Panc1 (cell line): Measurements from ENCODE around the gene GPR32. TPM values are rescaled to one million over a fixed set of nuclear protein-coding genes. Genes with fewer than 3 reads are reported as not detected.
"Not testable (repeated sequence)": the region's sequence is repeated elsewhere in the genome, so short reads cannot be mapped to it uniquely, and the experiment has no call there.

Source experiments
- ATAC-seq: fragments of 200-7000 bp; cut with Tn5 transposase; 2 replicates; pipeline ENCODE4 v1.9.1; 2020; ENCODE audit warnings: mild to moderate bottlenecking, moderate library complexity
- BruUV-seq: library from RNA; stranded (reverse); fragments of 400-500 nt; replicated peaks from 2 replicates; lab custom pipeline; 2021; lab: Mats Ljungman, UMichigan
- CTCF ChIA-PET: fragments of 300-600 bp; sonication (Branson Sonifier 250); formaldehyde crosslinking; loops from one replicate; lab custom pipeline; 2022; ENCODE audit warnings: antibody characterized with exemption; lab: Charles Lee
- POLR2A ChIA-PET: fragments of 300-600 bp; sonication (Branson Sonifier 250); formaldehyde crosslinking; loops from one replicate; lab custom pipeline; 2022; ENCODE audit warnings: antibody characterized with exemption; lab: Charles Lee
- DNase-seq: peaks from one replicate; pipeline ENCODE4 v3.0.0-alpha.2; 2010; ENCODE audit warnings: low read depth, low spot score
- H3K27ac ChIP-seq: 2 replicates; pipeline ENCODE4 v1.5.1; 2011; ENCODE audit warnings: mild to moderate bottlenecking, low read length, inconsistent platforms
- H3K27me3 ChIP-seq: fragments of 200-500 bp; sonication (Bioruptor generic); 2 replicates; pipeline ENCODE4 v1.6.0; 2014; ENCODE audit warnings: low read length, inconsistent platforms; ENCODE audit not compliant: control insufficient read depth, insufficient read depth
- H3K36me3 ChIP-seq: fragments of 200-500 bp; sonication (Bioruptor generic); 2 replicates; pipeline ENCODE4 v1.5.1; 2014; ENCODE audit warnings: inconsistent platforms, mild to moderate bottlenecking, low read length, moderate library complexity; ENCODE audit not compliant: control insufficient read depth, insufficient read depth
- H3K4me1 ChIP-seq: 2 replicates; pipeline ENCODE4 v1.5.1; 2011; ENCODE audit warnings: inconsistent platforms, mild to moderate bottlenecking, low read length, moderate library complexity; ENCODE audit not compliant: control insufficient read depth, insufficient read depth
- H3K4me3 ChIP-seq, 2 experiments: 2 replicates each; pipeline ENCODE4 v1.5.1; 2011 to 2012; ENCODE audit warnings: low read depth in 2 of 2, low read length in 2 of 2, mild to moderate bottlenecking in 2 of 2, inconsistent platforms in 1 of 2, moderate library complexity in 1 of 2
- H3K9me3 ChIP-seq: fragments of 200-500 bp; sonication (Bioruptor generic); 2 replicates; pipeline ENCODE4 v1.5.1; 2014; ENCODE audit warnings: low read depth, mild to moderate bottlenecking, inconsistent platforms, low read length, moderate library complexity; ENCODE audit not compliant: control insufficient read depth, insufficient read depth
- POLR2AphosphoS5 ChIP-seq: IDR thresholded peaks from 2 replicates; pipeline ENCODE4 v1.6.1; 2012; ENCODE audit warnings: mild to moderate bottlenecking, low read depth, low read length, moderate library complexity
- SIN3A ChIP-seq: IDR thresholded peaks from 2 replicates; pipeline ENCODE4 v1.6.1; 2012; ENCODE audit warnings: low read depth, mild to moderate bottlenecking, low read length, moderate library complexity, borderline replicate concordance; ENCODE audit not compliant: insufficient read depth
- TCF7L2 ChIP-seq: IDR thresholded peaks from 2 replicates; pipeline ENCODE4 v1.6.1; 2011; ENCODE audit warnings: mild to moderate bottlenecking, low read depth, low read length, inconsistent platforms
- in situ Hi-C: cut with HindIII; loops from 2 replicates; pipeline ENCODE4 v1.10.0; 2016; ENCODE audit warnings: low sequenced_read_pairs, low pct_unique_long_range_greater_than_20kb
- intact Hi-C: fragments of 100-400 bp; cut with micrococcal nuclease; formaldehyde crosslinking; loops from one replicate; pipeline ENCODE4 v1.10.0; 2022; ENCODE audit not compliant: unreplicated experiment
- total RNA-seq: library from RNA; stranded (reverse); gene quantifications from one replicate; pipeline ENCODE4 v1.2.1, GENCODE V29; 2021; ENCODE audit not compliant: unreplicated experiment
- TF ChIP-seq, protein P1 (sequence below), 2 experiments: IDR thresholded peaks; 2 replicates each; pipeline ENCODE4 v1.6.1; 2011 to 2012; ENCODE audit warnings: low read depth in 2 of 2, control low read depth in 1 of 2, low read length in 1 of 2, mild to moderate bottlenecking in 1 of 2, moderate library complexity in 1 of 2; ENCODE audit not compliant: insufficient read depth in 1 of 2
- TF ChIP-seq, protein P2 (sequence below): fragments of 450-650 bp; IDR thresholded peaks from 2 replicates; pipeline ENCODE4 v1.5.1; 2017; ENCODE audit warnings: mild to moderate bottlenecking

The GPR32 gene
- total RNA-seq, 1 experiment from 2014 or later: not detected

DNA sequence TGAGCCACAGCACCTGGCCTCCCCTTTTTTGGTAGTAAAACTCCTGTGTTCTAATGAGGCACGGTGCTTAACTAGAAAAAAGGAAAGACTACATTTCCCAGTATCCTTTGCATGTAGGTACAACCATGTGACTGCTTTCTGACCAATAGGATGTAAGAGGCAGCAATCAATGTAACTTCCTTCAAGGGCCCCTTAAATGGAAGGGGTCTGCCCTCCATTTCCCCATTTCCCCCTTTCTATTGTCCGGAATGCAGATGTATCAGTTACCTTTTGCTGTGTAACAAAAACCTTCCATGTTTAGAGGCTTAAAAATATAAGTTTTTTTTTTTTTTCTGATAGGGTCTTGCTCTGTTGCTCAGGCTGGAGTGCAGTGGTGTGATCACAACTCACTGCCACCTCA is 2.2 kb downstream of the GPR32 start:
- Histone ChIP-seq H3K9me3 (no peaks in the 10 kb centered on the region), H3K4me1 (no peaks in the 10 kb centered on the region), H3K36me3 (no peaks in the 10 kb centered on the region), H3K27me3 (peaks cover under 1% of the 10 kb centered on the region; the same call in 1 of the 2 replicates), H3K4me3 (no peak overlapping the region), H3K27ac (no peak overlapping the region)
- ATAC-seq: no peak
- TF ChIP-seq POLR2AphosphoS5: no peak
- no peak for TF ChIP-seq TCF7L2
- TF ChIP-seq SIN3A: no peak
- TF ChIP-seq, protein P1, sequence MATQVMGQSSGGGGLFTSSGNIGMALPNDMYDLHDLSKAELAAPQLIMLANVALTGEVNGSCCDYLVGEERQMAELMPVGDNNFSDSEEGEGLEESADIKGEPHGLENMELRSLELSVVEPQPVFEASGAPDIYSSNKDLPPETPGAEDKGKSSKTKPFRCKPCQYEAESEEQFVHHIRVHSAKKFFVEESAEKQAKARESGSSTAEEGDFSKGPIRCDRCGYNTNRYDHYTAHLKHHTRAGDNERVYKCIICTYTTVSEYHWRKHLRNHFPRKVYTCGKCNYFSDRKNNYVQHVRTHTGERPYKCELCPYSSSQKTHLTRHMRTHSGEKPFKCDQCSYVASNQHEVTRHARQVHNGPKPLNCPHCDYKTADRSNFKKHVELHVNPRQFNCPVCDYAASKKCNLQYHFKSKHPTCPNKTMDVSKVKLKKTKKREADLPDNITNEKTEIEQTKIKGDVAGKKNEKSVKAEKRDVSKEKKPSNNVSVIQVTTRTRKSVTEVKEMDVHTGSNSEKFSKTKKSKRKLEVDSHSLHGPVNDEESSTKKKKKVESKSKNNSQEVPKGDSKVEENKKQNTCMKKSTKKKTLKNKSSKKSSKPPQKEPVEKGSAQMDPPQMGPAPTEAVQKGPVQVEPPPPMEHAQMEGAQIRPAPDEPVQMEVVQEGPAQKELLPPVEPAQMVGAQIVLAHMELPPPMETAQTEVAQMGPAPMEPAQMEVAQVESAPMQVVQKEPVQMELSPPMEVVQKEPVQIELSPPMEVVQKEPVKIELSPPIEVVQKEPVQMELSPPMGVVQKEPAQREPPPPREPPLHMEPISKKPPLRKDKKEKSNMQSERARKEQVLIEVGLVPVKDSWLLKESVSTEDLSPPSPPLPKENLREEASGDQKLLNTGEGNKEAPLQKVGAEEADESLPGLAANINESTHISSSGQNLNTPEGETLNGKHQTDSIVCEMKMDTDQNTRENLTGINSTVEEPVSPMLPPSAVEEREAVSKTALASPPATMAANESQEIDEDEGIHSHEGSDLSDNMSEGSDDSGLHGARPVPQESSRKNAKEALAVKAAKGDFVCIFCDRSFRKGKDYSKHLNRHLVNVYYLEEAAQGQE (IDR thresholded peaks at IDR 0.05; ENCODE audit: insufficient read depth in 1 of 2, low read depth in 2 of 2, low read length in 1 of 2): no peak
- TF ChIP-seq, protein P2, sequence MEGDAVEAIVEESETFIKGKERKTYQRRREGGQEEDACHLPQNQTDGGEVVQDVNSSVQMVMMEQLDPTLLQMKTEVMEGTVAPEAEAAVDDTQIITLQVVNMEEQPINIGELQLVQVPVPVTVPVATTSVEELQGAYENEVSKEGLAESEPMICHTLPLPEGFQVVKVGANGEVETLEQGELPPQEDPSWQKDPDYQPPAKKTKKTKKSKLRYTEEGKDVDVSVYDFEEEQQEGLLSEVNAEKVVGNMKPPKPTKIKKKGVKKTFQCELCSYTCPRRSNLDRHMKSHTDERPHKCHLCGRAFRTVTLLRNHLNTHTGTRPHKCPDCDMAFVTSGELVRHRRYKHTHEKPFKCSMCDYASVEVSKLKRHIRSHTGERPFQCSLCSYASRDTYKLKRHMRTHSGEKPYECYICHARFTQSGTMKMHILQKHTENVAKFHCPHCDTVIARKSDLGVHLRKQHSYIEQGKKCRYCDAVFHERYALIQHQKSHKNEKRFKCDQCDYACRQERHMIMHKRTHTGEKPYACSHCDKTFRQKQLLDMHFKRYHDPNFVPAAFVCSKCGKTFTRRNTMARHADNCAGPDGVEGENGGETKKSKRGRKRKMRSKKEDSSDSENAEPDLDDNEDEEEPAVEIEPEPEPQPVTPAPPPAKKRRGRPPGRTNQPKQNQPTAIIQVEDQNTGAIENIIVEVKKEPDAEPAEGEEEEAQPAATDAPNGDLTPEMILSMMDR: no peak
- POLR2A ChIA-PET: no interaction called here
- CTCF ChIA-PET: no interaction called here
- no TSS peak for BruUV-seq
- intact Hi-C loops: no loop called here
- DNase-seq: no peak
- in situ Hi-C loops: no loop called here

DNA sequence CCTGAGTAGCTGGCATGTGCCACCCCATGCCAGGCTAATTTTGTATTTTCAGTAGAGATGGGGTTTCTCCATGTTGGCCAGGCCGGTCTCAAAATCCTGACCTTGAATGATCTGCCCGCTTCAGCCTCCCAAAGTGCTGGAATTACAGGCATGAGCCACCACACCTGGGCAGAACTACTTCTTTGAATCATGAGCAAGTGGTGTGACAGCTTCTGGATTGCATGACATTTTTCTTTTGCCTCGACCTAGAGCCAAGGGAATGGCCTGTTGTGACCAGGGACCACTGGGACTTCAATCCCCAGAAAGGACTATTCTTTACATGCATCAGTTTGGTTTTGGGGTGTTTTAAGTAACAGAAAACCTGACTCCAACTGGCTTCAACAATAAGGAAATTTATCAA is 2.6 kb downstream of the GPR32 start:
- ATAC-seq, POLR2A ChIA-PET, H3K9me3 ChIP-seq, H3K27ac ChIP-seq, H3K4me3 ChIP-seq, H3K4me1 ChIP-seq, DNase-seq, H3K36me3 ChIP-seq, intact Hi-C loops, BruUV-seq, H3K27me3 ChIP-seq, in situ Hi-C loops, CTCF ChIA-PET: not testable (repeated sequence)

DNA sequence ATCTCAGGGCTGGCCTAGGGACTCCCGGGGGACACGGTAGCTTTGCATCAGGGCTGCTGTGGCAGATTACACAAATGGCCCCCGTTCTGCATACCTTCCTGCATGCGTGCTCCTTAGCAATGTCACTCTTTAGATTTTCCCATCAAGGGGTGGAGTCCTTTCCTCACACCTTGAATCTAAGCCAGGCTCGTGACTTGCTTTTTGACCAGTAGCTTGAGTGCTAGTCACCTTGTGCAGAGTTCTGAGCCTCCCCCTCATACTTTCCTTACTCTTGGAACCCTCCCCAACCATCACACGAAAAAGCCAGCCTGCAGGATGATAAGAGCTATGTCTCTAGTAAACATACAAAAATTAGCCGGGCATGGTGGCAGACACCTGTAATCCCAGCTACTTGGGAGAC is 3.2 kb downstream of the GPR32 start:
- H3K27ac ChIP-seq, H3K9me3 ChIP-seq, POLR2A ChIA-PET, H3K27me3 ChIP-seq, CTCF ChIA-PET, H3K36me3 ChIP-seq, H3K4me3 ChIP-seq, in situ Hi-C loops, H3K4me1 ChIP-seq, intact Hi-C loops, ATAC-seq, BruUV-seq, DNase-seq: not testable (repeated sequence)
